Activated CD4-positive, CD25-positive, alpha-beta regulatory T cell treated with anti-CD3 and anti-CD28 coated beads, Interleukin-2, amount 50 U/mL, for 72 hours (primary cell): ENCODE data around the gene FIG4.
"Not testable (repeated sequence)": the region's sequence is repeated elsewhere in the genome, so short reads cannot be mapped to it uniquely, and the experiment has no call there.

Experiments
- DNase-seq: peaks from one replicate; pipeline ENCODE4 v3.0.0; 2021

FIG4 gene

DNA sequence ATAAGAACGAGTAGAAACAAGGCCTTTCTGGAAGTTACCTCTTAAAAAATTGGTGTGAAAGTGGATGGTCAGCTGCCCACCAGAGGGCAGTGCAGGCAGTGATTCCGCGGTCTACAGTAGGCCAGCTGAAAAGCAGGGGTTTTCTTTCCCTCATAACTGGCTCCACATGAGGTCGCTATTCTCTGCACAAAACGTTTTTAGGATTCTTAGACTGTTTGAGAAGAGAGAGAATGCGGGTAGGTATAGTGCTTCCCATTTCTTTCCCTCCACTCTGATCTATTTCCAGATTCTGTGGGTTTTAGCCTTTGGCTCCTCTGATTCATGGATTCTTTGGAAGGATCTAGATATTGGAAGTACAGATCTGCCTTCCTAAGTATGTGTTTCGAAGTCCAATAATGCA, 14.2 kb downstream of the FIG4 start:
- peak; percentile 68 for DNase-seq

DNA sequence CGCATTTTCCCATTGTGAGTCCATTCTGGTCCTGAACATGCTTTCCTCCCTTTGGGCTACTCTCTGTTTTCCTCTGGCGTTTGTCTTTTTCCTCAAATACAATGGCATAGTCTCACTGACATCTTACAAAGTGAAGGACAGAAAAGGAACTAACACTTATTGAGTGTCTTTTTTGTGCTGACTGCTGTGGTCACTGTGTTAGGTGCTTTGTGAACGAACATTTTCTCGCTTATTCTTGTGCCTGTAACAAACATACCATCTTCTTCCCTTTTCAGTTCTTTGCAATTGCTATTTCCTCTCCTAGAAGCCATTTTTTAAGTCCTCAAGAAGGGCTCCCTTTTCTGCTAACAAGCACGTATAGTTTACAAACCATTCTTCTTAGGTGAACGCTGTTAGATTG, 15.4 kb downstream of the FIG4 start:
- no peak for DNase-seq

DNA sequence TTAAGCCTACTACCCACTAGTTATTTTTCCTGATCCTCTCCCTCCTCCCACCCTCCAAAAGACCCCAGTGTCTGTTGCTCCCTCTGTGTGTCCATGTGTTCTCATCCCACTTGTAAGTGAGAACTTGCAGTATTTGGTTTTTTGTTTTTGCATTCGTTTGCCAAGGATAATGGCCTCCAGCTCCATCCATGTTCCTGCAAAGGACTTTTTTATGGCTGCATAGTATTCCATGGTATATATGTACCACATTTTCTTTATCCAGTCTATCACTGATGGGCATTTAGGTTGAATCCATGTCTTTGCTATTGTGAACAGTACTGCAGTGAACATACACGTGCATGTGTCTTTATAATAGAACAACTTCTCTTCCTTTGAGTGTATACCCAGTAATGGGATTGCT, 17.0 kb downstream of the FIG4 start:
- DNase-seq: not testable (repeated sequence)

DNA sequence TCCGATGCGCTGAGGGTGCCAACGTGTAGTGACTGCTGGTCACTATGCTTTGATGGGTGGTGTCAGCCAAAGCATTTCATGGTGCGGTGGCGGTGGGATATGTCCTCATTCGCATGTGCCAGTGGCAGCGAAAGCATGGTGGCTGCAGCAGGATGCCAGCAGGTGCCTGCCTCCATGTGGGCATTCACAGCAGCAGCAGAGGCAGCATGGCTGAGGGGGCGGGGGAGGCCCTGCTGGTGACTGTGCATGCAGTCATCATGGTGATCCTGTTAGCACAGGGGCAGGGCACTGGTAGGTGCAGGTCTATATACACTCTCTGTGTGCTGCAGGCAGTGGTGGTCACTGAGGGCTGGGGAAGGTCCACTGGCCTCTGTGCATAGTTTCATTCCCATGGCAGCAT, 22.0 kb downstream of the FIG4 start:
- DNase-seq: no peak

DNA sequence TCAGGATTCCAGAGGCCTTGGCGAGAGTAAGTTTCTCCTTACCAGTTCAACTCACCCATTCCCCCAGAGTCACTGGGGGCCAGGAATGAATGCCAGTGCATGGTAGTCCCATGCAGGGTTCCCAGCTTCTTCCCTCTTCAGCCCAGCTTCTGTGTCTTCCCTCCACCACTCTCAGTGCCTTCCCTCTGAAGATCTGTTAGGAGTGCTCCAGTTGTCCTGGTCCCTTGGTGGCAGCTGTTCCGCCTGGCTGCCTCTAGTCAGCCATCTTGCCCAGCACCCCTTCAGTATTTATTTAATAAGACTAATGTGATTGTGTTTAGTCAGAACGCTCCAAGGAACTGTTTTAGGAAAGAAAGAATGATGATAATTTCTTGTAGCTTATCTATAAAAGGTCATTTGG, 23.1 kb downstream of the FIG4 start:
- no peak for DNase-seq

DNA sequence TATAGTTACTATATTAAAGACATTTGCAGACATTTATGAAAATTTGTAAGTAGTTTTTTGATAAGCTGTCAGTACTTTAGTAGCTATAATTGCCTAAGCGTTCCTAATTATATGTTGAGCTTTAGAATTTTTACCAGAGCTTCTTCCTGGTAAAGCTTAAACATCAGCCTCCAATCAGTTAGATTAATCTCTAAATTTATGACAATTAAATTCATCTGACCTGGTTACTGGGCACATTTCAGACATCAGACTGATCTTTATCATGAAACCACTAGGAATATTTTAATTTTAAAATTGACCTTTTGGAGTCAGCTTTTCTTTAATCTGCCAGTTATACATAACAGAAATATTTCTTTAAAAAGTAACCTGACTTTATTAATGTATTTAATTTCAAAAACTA, 23.5 kb downstream of the FIG4 start:
- DNase-seq: no peak

DNA sequence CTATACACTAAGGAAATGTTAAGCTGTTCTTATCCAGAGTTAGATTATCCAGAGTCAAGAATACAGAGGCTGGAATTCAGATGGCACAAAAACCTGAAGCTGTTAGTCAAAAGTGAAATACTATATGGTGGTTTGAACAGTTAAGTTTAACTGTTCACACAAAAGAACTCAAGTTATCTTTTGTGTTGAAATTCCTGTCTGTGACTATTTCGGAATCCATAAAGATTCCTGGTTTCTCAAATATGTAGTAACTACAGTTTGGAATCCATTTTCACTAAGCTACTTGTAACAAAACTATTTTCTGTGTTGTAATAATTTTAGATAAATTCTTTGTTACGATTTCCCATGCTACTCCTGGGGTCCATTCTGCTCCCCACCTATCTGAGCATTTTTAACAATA, 24.5 kb downstream of the FIG4 start:
- DNase-seq: no peak

DNA sequence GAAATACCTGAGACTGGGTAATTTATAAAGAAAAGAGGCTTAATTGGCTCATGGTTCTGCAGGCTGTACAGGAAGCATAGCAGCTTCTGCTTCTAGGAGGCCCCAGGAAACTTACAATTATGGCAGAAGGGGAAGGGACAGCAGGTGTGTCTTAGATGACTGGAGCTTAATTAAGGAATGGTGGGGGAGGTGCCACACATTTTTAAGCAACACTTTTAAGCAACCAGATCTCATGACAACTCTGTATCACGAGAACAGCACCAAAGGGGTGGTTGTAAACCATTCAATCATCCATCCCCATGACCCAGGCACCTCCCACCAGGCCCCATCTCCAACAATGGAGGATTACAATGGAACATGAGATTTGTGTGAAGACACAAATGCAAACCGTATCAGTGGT, 26.9 kb downstream of the FIG4 start:
- no peak for DNase-seq

DNA sequence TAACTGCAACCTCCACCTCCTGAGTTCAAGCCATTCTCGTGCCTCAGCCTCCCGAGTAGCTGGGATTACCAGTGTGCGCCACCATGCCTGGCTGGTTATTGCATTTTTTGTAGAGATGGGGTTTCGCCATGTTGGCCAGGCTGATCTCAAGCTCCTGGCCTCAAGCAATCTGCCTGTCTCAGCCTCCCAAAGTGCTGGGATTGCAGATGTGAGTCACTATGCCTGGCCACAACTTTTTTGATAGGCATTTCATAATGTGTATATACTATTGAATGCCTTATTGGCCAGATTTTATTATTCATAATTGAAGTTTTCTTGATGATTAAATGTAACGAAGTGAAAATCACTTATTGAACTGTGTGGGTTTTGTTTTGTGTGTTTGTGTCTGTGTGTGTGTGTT, 27.9 kb downstream of the FIG4 start:
- DNase-seq: no peak

DNA sequence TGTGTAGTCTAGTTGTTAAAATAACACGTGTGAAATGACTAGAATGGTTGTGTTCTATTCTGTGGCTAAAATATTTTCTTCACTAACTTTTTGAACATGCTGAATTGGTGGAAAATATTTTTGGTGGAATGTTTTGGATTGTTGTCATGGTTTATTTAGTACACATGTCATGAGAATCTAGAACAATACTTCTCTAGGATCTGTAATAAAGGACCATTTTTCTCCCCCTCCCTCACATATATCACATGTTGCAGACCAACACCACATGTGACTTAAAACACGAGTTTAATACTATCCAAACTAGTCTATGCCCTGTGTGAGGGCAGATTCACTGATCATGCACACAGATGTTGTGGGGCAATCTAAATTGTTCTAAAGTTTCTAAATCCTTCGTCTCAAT, 29.2 kb downstream of the FIG4 start:
- no peak for DNase-seq

DNA sequence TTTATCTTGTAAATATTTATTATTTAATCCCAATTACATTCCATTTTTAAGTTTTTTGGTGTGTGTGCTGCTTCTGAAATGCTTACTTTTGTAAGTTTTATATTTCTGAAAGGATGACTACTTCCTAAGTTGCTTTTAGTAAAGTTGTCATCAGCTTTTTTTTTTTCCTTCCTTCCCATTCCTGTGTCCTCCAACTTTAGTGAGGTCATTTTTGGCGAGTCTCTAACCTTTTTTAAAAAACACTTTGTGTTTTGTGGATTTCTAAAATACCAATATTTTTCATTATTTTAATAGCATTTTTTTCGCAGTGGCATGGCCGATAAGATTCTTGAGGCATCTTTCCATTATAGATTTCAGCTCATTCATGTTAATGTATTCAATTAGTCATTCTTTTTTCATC, 30.9 kb downstream of the FIG4 start:
- no peak for DNase-seq

DNA sequence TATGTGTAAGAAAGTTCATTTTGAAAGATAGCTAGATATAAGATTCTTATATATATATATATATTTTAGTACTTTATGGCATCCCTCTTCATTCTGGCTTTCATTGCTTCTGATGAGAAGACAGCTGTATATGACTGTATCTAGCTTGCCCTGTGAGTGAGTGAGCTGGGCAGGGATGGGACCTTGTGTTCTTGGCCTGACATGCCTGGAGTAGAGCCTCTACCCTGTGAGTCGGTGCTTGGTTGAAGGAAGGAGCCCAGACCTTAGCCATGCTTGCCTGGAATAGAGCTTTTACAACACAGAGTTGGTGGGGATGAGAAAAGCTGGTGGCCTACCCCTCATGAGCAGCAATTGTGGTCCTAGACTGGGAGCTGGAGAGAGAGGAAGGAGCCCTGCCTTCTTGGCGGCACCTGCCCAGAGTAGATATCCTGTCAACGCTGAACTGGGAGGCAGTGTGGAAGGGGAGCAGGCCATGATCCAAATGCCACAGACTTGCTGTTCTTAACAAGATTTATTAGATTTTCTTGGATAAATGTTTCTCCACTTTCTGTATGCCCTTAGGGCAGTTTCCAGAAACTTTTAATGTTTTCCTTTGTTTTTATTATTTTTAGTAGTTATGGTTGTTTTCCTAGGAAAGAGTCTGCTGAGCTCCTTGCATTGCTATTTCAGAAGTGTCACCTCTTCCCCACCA, 31.6 kb downstream of the FIG4 start:
- DNase-seq: no peak

DNA sequence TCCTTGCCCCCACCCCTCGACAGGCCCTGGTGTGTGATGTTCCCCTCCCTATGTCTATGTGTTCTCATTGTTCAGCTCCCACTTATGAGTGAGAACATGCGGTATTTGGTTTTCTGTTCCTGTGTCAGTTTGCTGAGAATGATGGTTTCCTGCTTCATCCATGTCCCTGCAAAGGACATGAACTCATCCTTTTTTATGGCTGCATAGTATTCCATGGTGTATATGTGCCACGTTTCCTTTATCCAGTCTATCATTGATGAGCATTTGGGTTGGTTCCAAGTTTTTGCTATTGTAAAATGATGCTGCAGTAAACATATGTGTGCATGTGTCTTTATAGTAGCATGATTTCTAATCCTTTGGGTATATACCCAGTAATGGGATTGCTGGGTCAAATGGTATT, 34.2 kb downstream of the FIG4 start:
- DNase-seq: not testable (repeated sequence)

DNA sequence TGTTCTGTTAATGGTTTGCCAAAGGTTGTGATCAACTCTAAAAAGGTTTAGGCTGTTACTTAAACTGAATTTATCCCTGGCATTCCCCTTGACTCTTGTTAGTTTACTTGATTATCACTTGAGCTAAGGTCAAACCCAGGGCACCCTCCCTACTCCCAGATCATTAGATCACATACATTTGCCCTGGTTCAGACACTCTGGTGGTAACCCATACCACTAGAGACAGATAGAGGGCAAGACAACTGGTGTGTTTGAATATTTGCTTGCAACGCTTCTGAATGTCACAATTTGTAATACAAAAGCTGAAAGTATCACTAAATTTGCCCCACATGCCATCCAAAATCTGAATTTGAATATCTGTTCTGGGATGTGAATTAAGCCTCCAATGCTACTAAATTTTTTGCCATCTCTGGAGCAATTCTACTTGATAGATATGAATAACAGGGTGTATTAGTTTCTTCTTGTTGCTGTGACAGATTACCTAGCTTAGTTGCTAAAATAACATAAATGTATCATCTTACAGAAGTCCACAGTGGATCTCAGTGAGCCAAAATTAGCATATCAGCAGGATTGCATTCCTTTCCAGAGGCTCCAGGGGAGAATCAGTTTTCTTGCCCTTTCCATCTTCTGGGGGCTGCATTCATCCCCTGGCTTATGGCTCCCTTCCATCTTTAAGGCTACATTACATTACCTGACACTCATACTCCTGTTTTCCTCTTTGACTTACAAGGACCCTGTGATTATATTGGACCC, 45.4 kb downstream of the FIG4 start:
- DNase-seq: no peak

DNA sequence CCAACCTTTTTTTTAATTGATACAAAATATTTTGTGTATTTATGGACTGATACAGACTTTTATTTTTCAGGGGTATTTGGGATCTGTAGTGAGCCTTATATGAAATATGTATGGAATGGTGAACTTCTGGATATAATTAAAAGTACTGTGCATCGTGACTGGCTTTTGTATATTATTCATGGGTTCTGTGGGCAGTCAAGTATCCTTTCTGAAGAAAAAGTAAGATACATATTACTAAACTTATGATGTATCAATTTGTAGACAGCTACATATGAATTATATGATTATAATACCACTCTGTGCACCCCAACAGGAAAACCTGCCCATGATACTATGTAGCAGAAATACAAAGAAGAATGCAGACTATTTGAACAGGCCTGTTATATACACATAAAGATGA, 47.2 kb downstream of the FIG4 start:
- DNase-seq: no peak

DNA sequence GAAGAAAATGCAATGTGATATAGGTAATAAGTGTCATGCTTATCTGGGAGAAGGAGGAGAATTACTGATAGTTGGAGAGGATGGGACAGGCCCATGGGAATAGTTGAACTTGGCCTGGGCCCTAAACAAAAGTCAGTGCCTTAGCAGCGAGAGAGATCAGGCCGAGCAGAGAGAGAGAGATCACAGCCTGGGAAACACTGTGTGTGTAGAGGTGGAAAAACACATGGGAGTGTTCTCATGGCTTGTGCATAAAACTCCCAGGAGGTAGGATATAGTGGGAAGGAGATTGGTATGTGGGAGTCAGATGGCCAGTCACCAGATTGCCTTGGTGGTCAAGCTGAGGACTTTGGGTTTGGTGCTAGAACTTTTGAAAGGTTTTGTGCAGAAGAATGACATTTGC, 47.6 kb downstream of the FIG4 start:
- no peak for DNase-seq

DNA sequence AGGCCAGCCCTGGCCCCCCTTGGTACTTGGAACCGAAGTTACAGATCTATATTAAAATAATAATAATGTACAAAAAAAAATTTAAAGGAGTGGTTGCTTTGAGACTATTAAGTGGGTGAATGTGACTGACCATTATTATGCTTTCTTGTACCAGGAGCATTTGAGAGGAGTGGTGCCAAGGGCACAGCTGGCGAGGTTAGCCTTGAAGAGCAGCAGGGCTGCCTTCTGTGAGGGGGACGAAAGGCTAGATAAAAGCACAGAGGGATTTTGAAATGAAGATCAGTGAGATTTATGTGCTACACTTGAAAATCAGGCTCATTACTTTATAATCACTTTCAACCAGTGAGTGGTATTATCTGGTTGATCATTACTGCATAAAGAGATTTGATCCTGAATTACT, 48.6 kb downstream of the FIG4 start:
- DNase-seq: no peak

DNA sequence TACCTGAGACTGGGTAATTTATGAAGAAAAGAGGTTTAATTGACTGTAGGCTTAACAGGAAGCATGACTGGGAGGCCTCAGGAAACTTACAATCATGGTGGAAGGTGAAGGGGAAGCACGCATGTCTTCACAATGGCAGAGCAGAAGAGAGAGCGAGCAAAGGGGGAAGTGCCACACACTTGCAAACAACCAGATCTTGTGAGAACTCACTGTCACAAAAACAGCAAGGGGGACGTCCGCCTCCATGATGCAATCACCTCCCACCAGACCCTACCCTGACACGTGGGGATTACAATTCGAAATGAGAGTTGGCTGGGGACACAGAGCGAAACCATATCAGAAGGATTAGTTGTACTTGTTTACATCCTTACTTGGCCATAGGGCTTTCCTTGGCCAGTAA, 49.7 kb downstream of the FIG4 start:
- no peak for DNase-seq

DNA sequence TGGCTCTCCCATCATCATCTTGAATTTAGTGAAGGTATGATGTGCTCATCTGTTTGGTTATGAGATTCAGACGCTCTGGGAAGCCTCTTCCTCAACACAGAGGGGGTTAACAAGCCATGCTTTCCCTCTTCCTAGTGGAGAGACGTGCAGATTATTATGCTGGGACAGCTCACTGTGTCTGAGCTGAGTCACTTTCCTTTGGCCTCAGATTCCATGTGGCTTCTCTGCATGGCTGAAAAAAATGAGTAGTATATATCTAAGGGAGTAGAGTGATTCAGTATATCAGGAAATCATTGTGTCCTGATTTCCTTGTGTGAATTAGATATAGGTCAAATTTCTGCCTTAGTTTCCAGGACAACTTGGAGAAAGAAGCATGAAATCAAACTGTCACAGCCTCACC, 52.6 kb downstream of the FIG4 start:
- DNase-seq: no peak

DNA sequence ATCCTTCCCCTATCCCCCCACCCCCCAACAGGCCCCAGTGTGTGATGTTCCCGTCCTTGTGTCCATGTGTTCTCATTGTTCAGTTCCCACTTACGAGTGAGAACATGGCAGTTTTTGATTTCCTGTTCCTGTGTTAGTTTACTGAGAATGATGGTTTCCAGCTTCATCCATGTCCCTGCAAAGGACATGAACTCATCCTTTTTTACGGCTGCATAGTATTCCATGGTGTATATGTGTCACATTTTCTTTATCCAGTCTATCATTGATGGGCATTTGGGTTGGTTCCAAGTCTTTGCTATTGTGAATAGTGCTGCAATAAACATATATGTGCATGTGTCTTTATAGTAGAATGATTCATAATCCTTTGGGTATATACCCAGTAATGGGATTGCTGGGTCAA, 53.7 kb downstream of the FIG4 start:
- not testable (repeated sequence) for DNase-seq

DNA sequence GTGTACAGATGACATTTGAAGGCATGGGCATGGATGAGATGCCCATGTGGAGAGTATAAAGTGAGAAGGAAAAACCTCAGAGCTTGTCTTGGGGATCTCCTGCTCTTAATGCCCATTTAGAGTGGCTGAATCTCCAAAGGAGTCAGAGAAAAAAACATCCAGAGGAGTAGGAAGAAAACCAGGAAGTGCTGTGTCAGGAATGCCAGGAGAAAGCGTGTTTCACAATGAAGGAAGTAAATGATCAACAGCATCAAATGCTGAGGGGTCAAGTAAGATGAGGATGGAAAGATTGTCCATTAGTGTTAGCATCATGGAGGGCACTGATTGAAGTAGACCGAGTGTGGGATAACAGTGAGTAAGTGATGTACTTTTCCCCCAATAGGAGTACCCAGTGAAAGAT, 56.1 kb downstream of the FIG4 start:
- DNase-seq: no peak

DNA sequence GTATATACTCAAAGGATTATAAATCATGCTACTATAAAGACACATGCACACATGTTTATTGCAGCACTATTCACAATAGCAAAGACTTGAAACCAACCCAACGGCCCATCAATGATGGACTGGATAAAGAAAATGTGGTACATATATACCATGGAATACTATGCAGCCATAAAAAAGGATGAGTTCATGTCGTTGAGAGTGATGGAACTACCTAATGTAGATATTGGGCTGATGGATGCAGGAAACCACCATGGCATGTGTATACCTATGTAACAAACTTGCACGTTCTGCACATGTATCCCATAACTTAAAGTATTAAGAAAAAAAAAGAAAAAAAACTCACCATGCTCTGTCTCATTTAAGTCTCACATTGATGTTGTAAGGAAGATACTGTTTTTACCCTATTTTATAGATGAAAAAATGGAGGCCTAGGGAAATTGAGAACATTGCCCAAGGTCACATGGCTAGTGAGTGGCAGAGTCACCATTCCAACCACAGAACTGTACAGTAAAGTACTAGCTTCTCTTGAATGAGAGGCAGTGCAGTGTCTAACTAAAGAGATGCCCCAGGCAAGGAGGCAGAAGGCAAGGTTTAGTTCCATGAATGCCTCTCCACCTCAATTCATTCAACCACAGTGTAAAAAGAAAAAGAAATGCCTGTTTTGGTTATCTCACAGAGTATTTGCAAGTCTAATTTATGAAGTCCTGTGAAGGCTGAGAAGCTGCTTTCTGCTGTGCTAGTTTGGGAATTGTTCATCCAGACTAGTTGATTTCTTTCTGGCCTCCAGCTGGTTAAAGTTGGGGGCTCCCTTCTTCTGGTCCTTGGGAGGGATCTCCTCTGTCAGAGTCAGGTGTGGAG, 68.2 kb downstream of the FIG4 start:
- no peak for DNase-seq

DNA sequence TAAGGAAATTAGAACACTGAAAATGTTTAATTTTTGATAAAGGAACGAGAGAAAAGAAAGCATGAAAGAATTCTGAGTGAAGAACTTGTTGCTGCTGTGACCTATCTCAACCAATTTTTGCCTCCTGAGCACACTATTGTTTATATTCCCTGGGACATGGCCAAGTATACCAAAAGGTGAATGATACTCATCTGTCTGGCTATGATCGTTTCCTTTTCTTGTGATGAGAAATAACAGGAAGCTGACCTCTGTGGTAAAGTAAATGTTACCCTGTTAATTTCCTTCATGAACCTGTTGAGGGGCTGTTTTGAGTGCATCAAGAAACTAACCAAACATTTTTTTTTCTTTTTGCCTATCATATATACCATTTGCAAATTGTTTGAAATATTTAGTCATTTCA, 69.1 kb downstream of the FIG4 start:
- no peak for DNase-seq

DNA sequence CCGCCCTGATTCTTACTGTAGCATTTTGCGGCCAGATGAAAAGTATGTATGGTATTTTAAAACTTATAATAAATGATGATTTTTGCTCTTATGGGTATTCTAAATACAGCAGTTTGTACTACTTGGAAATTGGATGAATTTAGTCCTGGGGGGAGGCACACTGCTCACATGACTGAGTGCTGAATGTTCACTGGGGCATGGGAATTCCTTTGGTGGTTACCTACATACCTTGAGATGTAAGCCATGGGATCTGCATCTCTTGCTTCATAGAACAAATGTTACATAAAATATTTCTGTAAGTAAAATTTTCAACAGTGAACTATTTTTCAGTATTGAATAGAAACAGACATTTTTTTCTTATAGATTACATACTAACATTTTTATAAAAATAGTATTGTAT, 71.1 kb downstream of the FIG4 start:
- DNase-seq: no peak
